Measurements from ENCODE around the gene ADK. TPM values are rescaled to one million over a fixed set of nuclear protein-coding genes. Genes with fewer than 3 reads are reported as not detected.
"Not testable (repeated sequence)": the region's sequence is repeated elsewhere in the genome, so short reads cannot be mapped to it uniquely, and the experiment has no call there.

ADK gene
- total RNA-seq, 6 experiments from 2014 or later = 54.2 to 92.5 (median 63.5) TPM

DNA sequence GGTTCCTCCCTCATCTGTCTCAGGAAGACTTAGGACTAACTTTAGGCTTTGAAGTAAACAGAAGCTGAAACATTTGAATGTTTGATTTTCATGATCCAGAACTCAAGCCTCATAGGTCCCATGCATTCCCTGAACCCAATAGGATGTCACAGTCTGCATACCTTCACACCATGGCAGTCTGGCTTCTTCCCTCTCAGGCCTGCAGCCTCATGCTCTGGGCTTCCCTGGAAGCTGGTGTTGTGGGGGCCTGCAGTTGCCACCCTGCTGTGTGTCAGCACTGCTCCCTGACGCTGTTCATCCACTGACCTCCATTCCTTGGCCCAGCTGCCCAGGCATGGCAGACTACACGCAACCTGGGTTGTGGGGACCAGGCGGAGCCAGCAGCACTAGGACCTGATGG, 407.9 kb downstream of the ADK start:
- WGBS (ENCODE audit: insufficient coverage, low coverage, low lambda C conversion rate, missing lambda C conversion rate) = no CpG with 5 or more reads among the region's 3 CpGs
- TF ChIP-seq, protein P1, sequence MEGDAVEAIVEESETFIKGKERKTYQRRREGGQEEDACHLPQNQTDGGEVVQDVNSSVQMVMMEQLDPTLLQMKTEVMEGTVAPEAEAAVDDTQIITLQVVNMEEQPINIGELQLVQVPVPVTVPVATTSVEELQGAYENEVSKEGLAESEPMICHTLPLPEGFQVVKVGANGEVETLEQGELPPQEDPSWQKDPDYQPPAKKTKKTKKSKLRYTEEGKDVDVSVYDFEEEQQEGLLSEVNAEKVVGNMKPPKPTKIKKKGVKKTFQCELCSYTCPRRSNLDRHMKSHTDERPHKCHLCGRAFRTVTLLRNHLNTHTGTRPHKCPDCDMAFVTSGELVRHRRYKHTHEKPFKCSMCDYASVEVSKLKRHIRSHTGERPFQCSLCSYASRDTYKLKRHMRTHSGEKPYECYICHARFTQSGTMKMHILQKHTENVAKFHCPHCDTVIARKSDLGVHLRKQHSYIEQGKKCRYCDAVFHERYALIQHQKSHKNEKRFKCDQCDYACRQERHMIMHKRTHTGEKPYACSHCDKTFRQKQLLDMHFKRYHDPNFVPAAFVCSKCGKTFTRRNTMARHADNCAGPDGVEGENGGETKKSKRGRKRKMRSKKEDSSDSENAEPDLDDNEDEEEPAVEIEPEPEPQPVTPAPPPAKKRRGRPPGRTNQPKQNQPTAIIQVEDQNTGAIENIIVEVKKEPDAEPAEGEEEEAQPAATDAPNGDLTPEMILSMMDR (IDR thresholded peaks at IDR 0.05) = no peak
- no peak for TF ChIP-seq POLR2A (IDR thresholded peaks at IDR 0.05)
- Histone ChIP-seq H3K27me3 (no peaks in the 10 kb centered on the region), H3K9me3 (no peaks in the 10 kb centered on the region), H3K4me3 (no peak overlapping the region), H3K27ac (no peak overlapping the region), H3K4me1 (no peaks in the 10 kb centered on the region), H3K36me3 (peaks cover 0 to 3% (median 0%) of the 10 kb centered on the region in 4 donors)
- ATAC-seq = no peak
- intact Hi-C loops (cut with DNase I) = no loop called here
- DNase-seq = no peak

DNA sequence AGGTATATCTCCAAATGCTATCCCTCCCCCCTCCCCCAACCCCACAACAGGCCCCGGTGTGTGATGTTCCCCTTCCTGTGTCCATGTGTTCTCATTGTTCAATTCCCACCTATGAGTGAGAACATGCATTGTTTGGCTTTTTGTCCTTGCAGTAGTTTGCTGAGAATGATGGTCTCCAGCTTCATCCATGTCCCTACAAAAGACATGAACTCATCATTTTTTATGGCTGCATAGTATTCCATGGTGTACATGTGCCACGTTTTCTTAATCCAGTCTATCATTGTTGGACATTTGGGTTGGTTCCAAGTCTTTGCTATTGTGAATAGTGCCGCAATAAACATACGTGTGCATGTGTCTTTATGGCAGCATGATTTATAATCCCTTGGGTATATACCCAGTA, 417.9 kb downstream of the ADK start:
- H3K27ac ChIP-seq; ATAC-seq; H3K4me3 ChIP-seq; H3K27me3 ChIP-seq; DNase-seq; H3K36me3 ChIP-seq; H3K4me1 ChIP-seq; intact Hi-C loops (cut with DNase I); H3K9me3 ChIP-seq: not testable (repeated sequence)
- WGBS (ENCODE audit: insufficient coverage, low coverage, low lambda C conversion rate, missing lambda C conversion rate) = 92% methylated on average over 3 of the region's 4 CpGs

DNA sequence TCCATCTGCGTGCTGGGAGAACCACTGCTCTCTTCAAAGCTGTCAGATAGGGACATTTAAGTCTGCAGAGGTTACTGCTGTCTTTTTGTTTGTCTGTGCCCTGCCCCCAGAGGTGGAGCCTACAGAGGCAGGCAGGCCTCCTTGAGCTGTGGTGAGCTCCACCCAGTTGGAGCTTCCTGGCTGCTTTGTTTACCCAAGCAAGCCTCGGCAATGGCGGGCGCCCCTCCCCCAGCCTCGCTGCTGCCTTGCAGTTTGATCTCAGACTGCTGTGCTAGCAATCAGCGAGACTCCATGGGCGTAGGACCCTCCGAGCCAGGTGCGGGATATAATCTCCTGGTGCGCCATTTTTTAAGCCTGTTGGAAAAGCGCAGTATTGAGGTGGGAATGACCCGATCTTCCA, 422.5 kb downstream of the ADK start:
- H3K9me3 ChIP-seq; H3K4me1 ChIP-seq; intact Hi-C loops (cut with DNase I); H3K27me3 ChIP-seq; H3K4me3 ChIP-seq; H3K27ac ChIP-seq; DNase-seq; H3K36me3 ChIP-seq; ATAC-seq: not testable (repeated sequence)
- no CpG with 5 or more reads among the region's 12 CpGs for WGBS (ENCODE audit: insufficient coverage, low coverage, low lambda C conversion rate, missing lambda C conversion rate)

DNA sequence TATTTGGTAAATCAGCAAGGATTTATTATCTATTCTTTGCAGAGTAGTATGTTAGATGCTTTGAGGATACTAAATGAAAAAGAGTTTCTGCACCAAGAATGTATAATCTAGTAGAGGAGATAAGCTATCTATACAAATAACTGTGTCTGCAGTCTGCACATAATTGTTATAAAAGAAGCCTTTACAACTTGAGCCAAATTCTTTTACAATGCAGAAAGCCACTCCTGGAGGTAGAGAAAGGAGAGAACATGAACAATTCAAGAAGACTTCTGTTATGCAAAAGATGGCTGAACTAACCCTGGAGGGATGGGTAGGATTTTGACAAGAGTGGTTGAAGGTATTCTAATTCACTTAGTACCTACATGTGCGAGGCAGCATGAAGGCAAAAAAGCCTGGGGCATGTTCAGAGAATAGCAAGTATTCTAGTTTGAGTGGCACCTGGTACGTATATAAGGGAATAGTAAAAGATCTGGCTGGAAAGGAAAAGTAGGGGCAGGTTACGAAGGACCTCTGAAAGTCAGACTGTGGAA, 424.2 kb downstream of the ADK start:
- H3K9me3 ChIP-seq = no peaks in the 10 kb centered on the region
- H3K27ac ChIP-seq = no peak overlapping the region
- TF ChIP-seq POLR2A (IDR thresholded peaks at IDR 0.05) = no peak
- H3K27me3 ChIP-seq = no peaks in the 10 kb centered on the region
- WGBS (ENCODE audit: insufficient coverage, low coverage, low lambda C conversion rate, missing lambda C conversion rate) = 90% methylated on average over 3 of the region's 3 CpGs
- DNase-seq (no peak), ATAC-seq (no peak)
- H3K4me1 ChIP-seq = no peaks in the 10 kb centered on the region
- H3K4me3 ChIP-seq = no peak overlapping the region
- intact Hi-C loops (cut with DNase I) = no loop called here
- no peaks in the 10 kb centered on the region for H3K36me3 ChIP-seq

DNA sequence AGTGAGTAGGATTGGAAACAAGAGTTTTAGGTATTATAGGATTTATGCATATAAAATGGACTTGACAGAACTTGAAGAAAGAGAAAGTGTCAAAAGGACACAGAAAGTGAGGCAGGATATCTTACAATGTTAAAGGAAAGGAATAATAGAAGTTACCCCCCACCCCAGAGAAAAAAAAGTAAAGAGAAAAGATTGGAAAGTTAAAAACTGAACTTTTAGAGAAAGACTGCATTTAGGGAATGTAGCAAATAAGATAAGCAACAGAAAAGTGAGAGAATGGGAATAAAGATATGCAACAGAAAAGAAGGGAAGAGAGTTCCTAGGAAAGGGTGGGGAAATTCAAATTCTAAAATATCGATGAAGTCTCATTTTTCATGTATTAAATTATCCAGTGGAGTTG, 424.9 kb downstream of the ADK start:
- Histone ChIP-seq H3K27me3 (no peaks in the 10 kb centered on the region), H3K36me3 (no peaks in the 10 kb centered on the region), H3K9me3 (no peaks in the 10 kb centered on the region), H3K4me3 (no peak overlapping the region), H3K27ac (no peak overlapping the region), H3K4me1 (no peaks in the 10 kb centered on the region)
- ATAC-seq (no peak), DNase-seq (no peak)
- intact Hi-C loops (cut with DNase I) = no loop called here
- WGBS (ENCODE audit: insufficient coverage, low coverage, low lambda C conversion rate, missing lambda C conversion rate) = 100% methylated on average over 1 of the region's 1 CpG
- TF ChIP-seq, protein P1 (IDR thresholded peaks at IDR 0.05) = no peak
- no peak for TF ChIP-seq POLR2A (IDR thresholded peaks at IDR 0.05)

DNA sequence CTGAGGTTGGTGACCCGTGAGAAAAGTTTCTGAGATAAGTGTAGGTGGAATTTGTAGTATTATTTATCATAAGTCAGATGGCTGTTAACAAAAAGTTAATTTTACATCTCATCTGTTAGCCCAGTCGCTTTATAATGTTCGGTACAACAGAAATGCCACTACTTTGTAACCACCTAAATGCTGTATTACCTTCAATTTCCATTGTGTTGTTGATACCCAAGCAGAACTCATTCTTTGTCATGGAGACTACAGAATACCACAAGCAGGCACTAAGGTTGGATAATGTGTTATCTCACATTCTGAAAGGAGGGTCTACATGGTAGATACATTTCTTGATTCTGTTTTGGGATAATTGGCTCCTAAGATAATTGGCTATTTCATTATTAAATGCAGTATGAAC, 425.6 kb downstream of the ADK start:
- ATAC-seq = no peak
- TF ChIP-seq, protein P1 (IDR thresholded peaks at IDR 0.05) = no peak
- no peak for TF ChIP-seq POLR2A (IDR thresholded peaks at IDR 0.05)
- no peaks in the 10 kb centered on the region for H3K4me1 ChIP-seq
- H3K27me3 ChIP-seq = no peaks in the 10 kb centered on the region
- no peaks in the 10 kb centered on the region for H3K9me3 ChIP-seq
- DNase-seq = no peak
- intact Hi-C loops (cut with DNase I) = no loop called here
- H3K27ac ChIP-seq = no peak overlapping the region
- WGBS (ENCODE audit: insufficient coverage, low coverage, low lambda C conversion rate, missing lambda C conversion rate) = 93% methylated on average over 3 of the region's 3 CpGs
- no peaks in the 10 kb centered on the region for H3K36me3 ChIP-seq
- H3K4me3 ChIP-seq = no peak overlapping the region

DNA sequence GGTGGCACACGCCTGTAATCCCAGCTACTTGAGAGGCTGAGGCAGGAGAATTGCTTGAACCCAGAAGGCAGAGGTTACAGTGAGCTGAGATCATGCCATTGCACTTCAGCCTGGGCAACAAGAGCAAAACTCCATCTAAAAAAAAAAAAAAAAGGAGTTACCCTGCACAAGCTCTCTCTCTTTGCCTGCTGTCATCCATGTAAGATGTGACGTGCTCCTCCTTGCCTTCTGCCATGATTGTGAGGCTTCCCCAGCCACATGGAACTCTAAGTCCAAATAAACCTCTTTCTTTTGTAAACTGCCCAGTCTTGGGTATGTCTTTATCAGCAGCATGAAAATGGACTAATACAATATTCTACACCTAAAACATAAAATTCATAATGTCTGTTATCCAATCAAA, 429.4 kb downstream of the ADK start:
- H3K9me3 ChIP-seq; H3K27me3 ChIP-seq; intact Hi-C loops (cut with DNase I); H3K27ac ChIP-seq; ATAC-seq; H3K4me3 ChIP-seq; H3K36me3 ChIP-seq; DNase-seq: not testable (repeated sequence)
- peaks cover 0 to 10% (median 0%) of the 10 kb centered on the region in 4 donors for H3K4me1 ChIP-seq
- 100% methylated on average over 2 of the region's 2 CpGs for WGBS (ENCODE audit: insufficient coverage, low coverage, low lambda C conversion rate, missing lambda C conversion rate)

All from right lobe of liver (tissue), 6 donors.